GM20431 (cell line): ENCODE data around the gene SRRM3.
"Not testable (repeated sequence)": the region's sequence is repeated elsewhere in the genome, so short reads cannot be mapped to it uniquely, and the experiment has no call there.

ENCODE experiments used
- in situ Hi-C: fragments of 300-500 bp; cut with MseI, MboI; formaldehyde crosslinking; loops from one replicate; pipeline ENCODE4 v1.15.0; 2020; ENCODE audit warnings: low sequenced_read_pairs; ENCODE audit not compliant: unreplicated experiment

SRRM3 gene, protein sequence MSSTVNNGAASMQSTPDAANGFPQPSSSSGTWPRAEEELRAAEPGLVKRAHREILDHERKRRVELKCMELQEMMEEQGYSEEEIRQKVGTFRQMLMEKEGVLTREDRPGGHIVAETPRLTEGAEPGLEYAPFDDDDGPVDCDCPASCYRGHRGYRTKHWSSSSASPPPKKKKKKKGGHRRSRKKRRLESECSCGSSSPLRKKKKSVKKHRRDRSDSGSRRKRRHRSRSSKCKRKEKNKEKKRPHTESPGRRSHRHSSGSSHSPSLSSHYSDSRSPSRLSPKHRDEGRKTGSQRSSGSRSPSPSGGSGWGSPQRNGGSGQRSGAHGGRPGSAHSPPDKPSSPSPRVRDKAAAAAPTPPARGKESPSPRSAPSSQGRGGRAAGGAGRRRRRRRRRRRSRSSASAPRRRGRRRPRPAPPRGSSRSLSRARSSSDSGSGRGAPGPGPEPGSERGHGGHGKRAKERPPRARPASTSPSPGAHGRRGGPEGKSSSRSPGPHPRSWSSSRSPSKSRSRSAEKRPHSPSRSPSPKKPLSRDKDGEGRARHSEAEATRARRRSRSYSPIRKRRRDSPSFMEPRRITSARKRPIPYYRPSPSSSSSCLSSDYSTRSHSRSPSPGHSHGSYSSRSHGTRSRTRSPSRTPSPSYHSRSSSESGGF

DNA sequence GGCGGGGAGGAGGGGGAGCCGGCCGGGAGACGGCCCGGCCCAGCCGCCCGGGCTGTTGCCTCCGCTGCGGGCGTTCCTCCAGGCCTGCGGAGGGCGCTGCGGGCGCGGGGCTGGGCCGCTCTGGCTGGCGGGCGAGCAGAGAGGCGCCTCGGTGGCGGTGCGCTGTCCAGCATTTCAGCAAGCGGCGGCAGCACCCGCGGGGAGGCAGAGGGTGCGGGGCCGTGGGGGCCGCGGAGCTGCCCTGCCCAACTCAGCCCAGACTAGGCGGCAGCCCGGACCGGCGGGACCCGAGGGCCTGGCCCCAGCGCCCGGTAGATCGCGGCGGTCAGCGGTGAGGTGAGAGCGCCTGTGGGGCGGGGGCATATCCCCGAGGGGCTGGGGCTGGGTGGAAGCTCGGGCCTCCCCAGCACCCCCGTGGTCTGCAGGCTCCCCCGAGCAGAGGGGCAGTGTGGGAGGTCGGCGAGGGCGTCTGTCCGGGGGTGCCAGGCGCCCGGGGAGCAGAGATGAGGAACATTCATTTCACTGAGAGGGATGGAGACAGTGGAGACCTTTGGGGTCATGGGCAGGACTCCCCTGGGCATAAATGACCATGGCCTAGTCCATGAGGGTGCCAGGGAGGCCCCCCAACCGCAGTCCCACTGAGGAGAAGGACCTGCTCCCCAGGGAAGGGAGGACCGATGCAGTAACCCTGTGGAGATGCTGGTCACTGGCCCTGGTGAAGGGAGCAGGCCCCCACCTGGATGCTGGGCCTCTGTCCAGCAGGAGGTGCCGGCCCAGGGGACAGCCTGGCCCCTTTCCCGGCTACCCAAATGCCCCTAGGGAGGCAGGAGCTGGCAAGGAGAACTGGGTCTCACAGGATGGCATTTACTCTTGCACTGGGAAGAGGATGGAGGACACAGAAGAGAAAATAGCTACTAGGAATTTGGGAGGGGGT lies at the start of gene SRRM3:
TSS of gene SRRM3 (plus strand) at position 165 of the 934 bp plus-strand sequence. CDS start 33,171 bp downstream, outside the sequence.
- in situ Hi-C loops = no loop called here

DNA sequence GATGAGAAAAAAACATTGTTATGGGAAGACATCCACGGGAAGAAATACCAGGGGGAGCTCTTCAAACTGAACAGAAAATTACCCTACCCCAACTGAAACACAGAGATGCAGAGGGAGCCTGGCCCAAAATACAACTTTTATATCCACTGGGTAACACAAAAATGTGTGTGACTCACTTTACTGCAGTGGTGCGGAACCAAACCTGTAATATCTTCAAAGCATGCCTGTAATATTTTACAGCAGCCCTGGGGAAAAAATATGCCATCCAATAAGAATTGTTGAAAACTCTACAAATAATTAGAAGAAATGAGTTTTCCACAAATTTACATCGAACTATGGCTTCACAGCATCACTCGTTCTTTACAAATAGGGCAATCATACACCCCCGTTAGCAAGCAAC lies 49.8 kb upstream of the SRRM3 start:
- in situ Hi-C loops = no loop called here

DNA sequence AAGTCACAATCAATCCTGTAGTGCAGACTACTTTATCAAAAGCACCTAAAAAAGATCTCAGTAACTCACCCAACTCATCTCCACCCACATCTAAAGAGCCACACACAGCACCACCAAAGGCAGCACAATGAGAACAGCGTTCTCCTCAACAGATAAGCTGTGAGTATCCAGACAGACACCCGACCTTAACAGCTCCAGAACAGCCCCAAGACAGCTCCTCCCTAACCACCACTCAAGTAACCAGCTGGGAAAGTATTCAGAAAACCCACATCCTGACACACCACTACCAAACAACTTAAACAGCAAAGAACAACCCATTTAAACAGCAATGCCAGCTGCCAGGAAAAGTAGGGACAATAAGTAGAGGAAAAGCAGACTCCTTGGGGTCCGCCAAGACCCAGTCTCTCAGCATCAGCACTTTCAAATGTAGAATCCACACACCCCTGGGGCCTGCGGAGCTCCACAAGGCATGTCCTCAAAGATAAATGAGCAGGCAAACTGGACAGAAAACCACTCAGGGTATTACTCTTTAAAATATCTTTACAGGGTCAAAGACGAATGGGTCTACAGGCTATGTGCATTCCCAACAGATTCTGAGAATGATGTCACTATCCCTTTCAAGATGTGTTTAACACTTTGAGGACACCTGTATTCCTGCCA lies 48.0 kb upstream of the SRRM3 start:
- in situ Hi-C loops = not testable (repeated sequence)

DNA sequence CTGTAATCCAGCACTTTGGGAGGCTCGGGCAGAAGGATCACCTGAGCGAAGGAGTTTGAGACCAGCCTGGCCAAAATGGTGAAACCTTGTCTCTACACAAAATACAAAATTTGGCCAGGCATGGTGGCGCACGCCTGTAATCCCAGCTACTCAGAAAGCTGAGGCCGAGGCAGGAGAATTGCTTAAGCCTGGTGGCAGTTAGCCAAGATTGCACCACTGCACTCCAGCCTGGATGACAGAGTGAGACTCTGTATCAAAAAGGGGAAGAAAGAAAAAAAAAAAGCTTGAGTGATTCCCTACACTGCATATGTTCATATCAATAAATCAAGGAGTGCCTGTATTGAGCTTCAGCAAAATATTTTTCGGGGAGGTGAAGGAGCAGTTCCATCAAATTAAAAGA lies 45.8 kb upstream of the SRRM3 start:
- in situ Hi-C loops = no loop called here

DNA sequence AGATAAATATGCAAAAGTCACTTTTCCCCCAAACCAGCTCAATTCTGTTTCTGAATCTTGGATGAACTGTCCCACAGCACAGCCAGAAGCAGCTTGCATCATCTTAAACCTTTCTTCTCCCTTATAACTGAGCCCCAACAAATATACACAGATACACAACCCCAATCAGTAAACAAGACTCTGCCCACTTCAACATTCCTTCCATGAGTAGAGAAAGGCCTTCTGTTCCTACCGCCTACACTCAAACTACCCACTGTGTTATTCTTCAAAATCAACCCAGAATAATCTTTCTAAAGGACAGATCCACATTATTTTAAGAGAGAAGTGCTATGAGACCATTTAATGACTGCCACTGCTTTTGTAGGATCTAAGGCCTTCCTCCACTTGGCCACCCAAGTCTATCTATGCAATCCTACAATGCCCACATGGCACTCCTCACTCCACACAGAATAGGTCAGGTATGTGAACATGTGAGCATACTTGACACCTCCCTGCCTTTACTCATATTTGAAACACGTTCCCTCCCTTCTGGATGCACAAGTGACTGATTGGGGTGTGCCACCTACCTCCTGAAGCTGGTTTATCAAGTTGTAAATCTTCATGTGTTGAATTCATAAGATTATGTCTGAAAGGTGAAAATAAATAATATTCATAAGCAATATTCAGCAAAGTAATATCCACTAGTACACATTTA lies 44.6 kb upstream of the SRRM3 start:
- in situ Hi-C loops = not testable (repeated sequence)

DNA sequence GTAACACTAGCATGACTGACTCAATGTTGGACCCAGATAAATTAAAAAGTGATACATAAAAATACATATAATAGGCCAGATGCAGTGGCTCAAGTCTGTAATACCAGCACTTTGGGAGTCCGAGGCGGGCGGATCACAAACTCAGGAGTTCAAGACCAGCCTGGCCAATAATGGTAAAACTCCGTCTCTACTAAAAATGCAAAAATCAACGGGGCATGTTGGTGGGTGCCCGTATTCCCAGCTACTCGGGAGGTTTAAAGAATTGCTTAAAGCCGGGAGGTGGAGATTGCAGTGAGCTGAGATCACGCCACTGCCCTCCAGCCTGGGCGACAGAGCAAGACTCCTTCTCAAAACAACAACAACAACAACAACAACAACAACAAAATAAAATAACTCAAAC lies 43.3 kb upstream of the SRRM3 start:
- in situ Hi-C loops = not testable (repeated sequence)

DNA sequence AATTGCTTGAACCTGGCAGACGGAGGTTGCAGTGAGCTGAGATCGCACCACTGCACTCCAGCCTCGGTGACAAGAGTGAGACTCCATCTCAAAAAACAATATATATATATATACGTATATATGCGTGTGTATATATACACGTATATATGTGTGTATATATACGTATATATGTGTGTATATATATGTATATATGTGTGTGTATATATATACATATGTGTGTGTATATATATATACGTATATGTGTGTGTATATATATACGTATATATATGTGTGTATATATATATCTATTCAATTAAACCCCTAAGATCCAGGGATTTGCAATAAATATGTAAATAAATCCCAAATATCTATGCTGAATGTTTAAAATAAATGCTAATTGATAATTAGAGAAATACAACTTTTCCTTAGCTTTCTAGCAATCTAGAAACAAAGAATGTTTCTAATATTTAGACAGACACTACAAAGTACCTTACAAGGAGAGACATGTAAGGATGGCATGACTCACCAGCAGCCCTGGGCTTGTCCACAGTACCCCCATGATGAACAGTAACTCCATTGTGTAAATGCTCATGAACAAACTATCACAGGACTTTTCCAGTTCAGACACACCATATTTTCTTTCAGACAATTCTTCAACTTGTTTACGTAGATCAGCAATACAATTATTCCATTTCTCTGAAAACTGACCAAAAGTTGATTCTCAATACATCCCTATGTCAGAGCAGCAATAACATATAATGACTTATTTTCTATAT lies 39.1 kb upstream of the SRRM3 start:
- in situ Hi-C loops = not testable (repeated sequence)

DNA sequence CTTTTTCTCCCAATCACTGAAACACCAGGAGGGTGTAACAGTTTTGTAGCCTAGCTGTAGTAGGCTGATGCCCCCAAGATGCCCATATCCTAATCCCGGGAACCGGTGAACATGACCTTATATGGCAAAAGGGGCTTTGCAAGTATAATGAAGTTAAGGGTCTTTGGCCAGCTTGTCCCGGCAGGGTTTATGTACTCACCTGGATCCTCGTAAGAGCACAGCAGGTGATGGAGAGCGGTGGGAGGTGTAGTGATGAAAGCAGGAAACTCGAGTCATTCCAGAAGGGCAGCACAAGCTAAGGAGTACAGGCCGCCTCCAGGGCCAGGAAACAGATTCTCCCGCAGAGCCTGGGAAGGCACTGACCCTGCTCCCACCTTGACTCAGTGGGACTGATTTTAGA lies 37.9 kb upstream of the SRRM3 start:
- in situ Hi-C loops = not testable (repeated sequence)

DNA sequence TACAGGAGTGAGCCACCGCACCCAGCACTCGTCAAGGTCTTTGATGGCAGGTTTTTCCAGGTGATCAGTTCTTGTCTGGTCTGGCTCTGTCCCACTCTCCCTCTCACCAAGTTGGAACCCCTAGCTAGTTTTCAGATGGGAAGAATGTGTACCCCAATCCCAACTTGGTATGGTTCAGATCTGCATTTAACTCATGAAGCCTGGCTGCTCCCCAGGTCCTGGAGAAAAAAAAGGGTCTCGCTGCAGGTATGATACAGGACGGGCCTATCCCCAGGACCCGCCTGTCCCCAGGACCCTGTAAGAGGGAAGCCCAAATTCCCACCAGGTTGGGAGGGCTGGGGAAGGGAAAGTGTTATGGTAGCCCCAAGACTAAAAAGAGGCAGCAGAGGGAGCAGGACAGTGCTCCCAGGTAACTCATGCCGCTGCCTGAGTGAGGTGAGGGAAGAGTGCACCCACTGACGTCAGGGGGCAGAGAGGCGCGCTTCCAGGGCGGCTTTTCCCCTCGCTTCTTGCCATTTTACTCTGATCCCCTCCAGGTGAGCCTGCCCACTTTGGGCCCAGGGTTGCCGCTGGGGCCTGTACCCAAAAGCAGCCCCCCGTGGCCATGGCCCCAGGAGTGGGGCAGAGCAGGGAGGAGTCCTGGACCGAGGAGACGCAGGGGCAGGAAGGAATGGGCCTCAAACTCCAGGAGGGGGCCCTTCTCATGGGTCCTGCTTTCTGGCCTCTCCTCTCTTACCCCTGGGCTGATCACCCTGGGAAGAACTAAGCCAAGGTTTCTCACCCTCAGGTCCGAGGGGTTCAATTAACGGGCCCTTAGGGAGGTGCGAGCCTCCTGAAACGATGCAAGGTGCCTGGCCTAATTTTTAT lies 36.4 kb upstream of the SRRM3 start:
- in situ Hi-C loops = no loop called here

DNA sequence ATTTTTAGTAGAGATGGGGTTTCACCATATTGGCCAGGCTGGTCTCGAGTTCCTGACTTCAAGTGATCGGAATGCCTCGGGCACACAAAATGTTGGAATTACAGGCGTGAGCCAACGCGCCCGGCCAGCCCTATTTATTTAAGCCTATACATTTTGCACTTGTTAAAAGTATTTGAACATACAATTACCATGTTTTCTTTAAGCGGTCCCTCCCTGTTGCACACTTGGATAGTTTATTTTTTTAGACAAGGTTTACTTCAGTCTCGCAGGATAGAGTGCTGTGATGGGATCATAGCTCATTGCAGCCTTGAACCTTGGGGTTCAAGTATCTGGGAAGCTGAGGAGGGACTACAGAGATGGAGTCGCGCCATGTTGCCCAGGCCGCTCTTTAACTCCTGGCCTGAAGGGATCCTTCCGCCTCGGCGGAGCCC lies 35.7 kb upstream of the SRRM3 start:
- in situ Hi-C loops = no loop called here

DNA sequence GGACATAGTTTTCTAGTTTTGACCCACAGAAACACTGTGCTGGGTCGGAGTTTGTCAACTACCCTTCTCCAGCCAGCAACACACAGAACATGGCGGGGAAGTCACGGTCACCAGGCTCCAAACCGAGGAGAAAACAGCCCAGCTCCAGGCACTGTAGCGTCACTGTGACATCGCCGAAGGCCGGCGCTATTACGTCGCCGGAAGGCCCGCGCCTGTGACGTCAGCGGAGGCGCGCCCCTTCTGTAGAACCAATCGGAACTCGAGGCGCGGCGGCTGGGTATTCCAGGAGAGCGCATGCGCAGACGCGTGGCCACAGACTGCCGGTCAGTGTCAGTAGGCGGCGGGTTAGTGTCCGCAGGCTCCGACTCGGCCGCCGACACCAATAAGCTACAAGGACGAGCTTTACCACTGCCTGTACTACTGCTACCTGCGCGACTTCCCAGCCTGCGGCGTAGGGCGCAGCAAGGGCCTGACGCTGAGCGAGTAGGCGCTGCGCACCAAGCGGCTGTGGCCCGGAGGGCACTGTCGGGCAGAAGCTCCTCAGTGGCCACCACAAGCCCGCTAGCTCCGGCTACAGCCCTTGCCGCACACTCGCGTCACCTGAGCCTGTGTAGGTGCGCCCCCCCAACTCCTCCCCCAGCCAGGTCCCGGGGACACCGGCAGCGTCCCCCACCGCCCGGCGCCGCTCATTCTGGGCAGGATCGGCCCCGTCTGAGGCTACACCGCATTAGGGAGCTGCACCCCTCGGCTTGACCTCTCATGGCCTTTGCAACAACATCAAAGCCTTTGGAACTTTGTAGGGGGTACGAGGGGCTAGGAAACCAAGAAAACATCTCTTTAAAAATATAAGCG lies 35.1 kb upstream of the SRRM3 start:
- in situ Hi-C loops = no loop called here

DNA sequence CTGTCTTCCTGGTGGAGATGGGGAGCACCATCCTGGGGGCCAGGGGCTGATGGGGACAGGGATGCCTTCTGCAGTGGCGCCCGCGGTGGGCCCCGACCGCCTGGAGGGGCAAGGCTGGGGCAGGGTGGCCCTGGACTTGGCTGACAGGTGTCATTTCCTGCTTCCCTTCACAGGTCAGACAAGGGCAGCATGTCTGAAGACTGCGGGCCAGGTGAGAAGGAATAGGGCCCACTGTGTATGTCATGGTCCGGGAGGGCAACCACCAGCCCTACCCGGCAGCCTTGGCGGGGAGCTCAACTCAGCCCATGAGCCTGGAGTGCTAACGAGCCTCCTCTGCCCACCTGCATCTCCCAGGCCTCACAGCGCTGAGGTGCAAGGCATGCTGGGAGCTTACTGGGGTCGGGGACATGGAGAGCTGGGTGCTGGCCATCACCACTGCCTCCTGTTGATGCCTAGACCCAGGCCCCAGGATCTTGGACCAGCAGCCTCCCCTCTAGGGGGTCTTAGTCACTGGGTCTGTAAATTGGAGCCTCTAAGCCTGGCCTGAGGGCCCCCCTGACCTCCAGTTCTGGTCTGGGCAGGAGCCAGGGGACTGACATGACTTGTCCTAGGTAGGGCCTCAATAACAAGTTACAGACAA lies 28.0 kb upstream of the SRRM3 start:
- in situ Hi-C loops = loop anchor here (10.0 kb wide), 1 partner anchor 141 kb away; no protein-coding TSS in a partner anchor

DNA sequence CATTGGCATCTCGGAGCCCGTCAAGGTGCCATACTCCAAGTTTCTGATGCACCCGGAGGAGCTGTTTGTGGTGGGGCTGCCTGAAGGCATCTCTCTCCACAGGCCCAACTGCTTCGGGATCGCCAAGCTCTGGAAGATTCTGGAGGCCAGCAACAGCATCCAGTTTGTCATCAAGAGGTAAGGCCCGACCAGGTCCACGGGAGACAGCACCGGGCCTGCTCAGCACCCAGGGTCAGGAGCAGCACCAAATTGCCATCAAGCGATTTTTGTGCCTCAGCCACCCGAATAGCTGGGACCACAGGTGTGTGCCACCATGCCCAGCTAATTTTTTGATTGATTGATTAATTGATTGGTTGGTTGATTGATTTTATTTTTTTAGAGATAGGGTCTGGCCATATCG lies 24.7 kb upstream of the SRRM3 start:
- in situ Hi-C loops = loop anchor here (10.0 kb wide), 1 partner anchor 138 kb away; no protein-coding TSS in a partner anchor

DNA sequence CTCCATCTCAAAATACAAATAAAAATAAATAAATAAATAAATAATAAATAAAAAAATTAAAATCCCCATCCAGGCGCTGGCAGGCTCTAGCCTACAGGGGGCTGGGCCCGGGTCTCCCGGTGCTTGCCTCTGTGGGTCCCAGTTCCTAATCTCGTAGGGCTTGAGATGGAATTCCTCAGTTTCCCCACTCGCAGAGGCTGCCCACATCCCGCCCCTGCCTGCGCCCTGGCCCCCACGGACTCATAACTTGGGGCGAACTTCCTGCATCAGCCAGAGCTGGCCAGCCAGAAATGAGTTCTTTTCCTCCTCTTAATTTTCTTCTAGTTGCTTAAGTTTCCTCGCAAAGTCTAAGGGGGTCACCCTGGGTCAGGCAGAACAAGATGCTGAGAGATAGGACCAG lies 22.0 kb upstream of the SRRM3 start:
- in situ Hi-C loops = loop anchor here (10.0 kb wide), 1 partner anchor 135 kb away; no protein-coding TSS in a partner anchor

DNA sequence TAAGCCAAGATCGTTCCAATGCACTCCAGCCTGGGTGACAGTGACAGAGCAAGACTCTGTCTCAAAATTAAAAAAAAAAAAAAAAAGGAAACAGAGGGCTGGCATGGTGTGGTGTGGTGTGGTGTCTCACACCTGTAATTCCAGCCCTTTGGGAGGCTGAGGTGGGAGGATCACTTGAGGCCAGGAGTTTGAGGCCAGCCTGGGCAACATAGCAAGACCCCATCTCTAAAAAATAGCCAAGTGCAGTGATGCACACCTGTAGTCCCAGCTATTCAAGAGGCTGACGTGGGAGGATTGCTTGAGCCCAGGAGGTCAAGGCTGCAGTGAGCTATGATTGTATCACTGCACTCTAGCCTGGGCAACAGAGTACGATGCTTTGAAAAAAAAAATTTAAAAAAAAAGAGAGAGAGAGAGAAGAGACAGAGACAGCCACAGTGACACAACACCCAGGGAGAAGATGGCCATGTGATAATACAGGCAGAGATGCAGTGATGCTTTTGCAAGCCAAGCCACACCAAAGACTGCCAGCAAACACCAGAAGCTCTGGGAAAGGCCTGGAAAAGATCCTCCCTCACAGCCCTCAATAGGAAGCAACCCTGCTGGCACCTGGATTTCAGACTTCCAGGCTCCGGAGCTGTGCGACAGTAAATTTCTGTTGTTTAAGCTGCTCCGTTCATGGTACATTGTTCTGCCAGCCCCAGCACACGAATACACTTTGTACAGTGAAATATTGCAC lies 19.3 kb upstream of the SRRM3 start:
- in situ Hi-C loops = no loop called here
